ENCODE data around the gene CFAP73.
"Not testable (repeated sequence)": the region's sequence is repeated elsewhere in the genome, so short reads cannot be mapped to it uniquely, and the experiment has no call there.

CFAP73 gene

DNA sequence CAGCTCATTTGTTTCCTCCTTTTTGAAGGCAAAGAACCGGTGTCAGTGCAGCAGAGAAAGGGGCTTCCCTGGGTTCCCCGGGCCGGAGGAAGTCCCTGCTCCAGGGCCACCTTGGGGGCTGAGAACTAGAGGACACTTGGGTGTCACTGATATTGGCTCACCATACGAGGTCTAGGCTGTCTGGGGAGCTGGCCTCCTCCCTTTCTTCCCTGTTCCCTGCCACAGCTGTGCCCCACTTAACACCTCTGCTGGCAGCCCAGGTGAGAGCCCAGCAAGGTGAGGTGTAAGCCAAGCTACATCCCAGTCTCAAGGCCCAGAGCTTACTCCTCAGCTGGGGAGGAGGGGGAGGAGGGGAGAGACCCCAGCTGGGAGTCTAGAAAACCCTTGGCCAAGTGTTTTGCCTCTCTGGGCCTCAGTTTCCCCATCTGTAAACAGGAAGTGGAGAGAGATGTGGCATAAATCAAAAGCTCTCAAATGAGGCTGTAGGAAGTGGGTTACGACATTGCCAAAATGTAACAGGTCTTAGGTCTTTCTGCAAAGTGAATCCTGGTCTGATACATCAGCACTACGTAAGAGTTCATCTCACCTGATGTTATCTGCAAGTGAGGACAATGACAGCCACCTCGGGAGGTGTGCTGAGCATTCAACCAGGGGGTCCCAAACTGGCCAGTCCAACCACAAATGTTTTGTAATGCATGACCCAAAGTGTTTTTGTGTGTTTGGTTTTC is 39.5 kb upstream of the CFAP73 start:
- peaks cover 28% of the 10 kb centered on the region for H3K27me3 ChIP-seq (replicated peaks; ENCODE audit: control insufficient read depth, insufficient read depth, low read length)
- DNase-seq (ENCODE audit: low read depth), result no peak
- H3K4me1 ChIP-seq (ENCODE audit: control insufficient read depth, insufficient read depth, low read length), result no peaks in the 10 kb centered on the region
- H3K4me3 ChIP-seq (ENCODE audit: low read length), result no peak overlapping the region
- no peak overlapping the region for H3K9ac ChIP-seq (ENCODE audit: low read length)
- no peaks in the 10 kb centered on the region for H3K9me3 ChIP-seq (ENCODE audit: control insufficient read depth, low read length)
- no peaks in the 10 kb centered on the region for H3K36me3 ChIP-seq (ENCODE audit: control insufficient read depth, insufficient read depth, low read length, severe bottlenecking)

DNA sequence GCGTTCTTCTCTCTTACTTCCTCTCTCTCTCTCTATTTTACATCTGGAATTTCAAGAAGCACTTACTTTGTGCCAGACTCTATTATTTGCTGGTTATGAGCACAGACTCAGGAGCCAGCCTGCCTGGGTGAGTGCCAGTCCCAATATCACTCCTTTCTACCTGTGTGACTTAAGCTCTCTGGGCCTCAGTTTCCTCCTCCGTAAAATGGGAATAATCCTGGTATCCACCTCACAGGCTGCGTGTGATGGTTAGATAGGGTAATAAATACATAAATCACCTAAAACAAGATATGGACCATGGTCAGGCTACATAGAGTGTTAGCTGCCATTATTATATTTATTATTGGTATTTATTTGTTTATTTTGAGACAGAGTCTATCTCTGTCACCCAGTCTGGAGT is 38.3 kb upstream of the CFAP73 start:
- no peak overlapping the region for H3K9ac ChIP-seq (ENCODE audit: low read length)
- peaks cover 26% of the 10 kb centered on the region for H3K27me3 ChIP-seq (replicated peaks; ENCODE audit: control insufficient read depth, insufficient read depth, low read length)
- DNase-seq (ENCODE audit: low read depth), result no peak
- no peaks in the 10 kb centered on the region for H3K9me3 ChIP-seq (ENCODE audit: control insufficient read depth, low read length)
- H3K4me3 ChIP-seq (ENCODE audit: low read length), result no peak overlapping the region
- no peaks in the 10 kb centered on the region for H3K4me1 ChIP-seq (ENCODE audit: control insufficient read depth, insufficient read depth, low read length)
- H3K36me3 ChIP-seq (ENCODE audit: control insufficient read depth, insufficient read depth, low read length, severe bottlenecking), result no peaks in the 10 kb centered on the region

DNA sequence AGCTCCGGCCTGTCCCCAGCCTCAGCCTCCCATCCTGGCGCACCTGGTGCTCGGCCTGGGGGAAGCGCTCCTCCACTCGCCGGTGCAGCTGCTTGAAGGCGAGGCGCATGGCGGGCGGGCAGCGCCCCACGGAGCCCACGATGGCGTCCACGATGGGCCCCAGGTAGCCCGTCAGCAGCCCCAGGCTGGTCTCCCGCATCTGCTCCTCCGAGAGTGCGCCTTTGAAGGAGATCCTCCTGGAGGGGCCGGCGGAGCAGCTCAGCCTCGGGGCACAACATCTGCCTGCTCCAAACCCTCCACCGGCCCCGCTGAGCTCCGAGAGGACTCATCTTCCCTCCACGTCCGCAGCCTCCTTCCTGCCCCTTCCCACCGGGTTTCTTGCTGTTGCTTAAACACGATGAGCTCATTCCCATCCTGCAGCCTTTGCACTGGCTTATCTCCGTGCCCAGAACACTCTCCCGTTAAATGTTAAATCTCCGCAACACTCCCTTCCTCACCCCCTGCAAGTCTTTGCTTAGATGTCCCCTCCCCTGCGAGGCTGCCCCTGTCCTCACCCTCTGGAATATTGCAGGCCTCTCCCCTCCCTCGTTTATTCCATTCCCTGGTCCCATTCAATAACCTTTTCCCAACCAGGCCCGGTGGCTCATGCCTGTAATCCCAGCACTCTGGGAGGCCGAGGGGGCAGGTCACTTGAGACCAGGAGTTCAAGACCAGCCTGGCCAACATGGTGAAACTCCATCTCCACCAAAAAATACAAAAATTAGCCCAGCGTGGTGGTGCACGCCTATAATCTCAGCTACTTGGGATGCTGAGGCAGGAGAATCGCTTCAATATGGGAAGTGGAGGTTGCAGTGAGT is 37.3 kb upstream of the CFAP73 start:
- no peaks in the 10 kb centered on the region for H3K9me3 ChIP-seq (ENCODE audit: control insufficient read depth, low read length)
- no peaks in the 10 kb centered on the region for H3K4me1 ChIP-seq (ENCODE audit: control insufficient read depth, insufficient read depth, low read length)
- no peaks in the 10 kb centered on the region for H3K36me3 ChIP-seq (ENCODE audit: control insufficient read depth, insufficient read depth, low read length, severe bottlenecking)
- H3K27me3 ChIP-seq (replicated peaks; ENCODE audit: control insufficient read depth, insufficient read depth, low read length), result peaks cover 26% of the 10 kb centered on the region
- no peak overlapping the region for H3K9ac ChIP-seq (ENCODE audit: low read length)
- no peak for DNase-seq (ENCODE audit: low read depth)
- H3K4me3 ChIP-seq (ENCODE audit: low read length), result no peak overlapping the region

DNA sequence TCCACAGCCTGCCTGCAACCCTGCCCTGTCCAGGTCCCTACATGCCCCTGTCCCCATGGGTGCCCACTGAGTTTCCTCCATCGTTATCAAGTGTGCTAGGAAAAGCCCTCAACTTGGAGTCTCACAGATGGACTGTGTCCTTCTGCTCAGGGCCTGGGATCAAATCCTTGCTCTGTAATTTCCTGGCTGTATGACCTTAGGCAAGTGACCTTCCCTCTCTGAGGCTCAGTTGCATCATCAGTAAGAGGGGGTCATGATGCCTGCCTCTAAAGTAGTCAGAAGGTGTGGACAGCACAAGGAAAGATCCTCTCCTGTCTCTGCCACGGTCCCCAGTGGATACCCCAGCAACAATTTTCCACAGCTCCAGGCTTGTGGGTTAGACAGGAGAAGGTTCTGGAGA is 36.1 kb upstream of the CFAP73 start:
- Histone ChIP-seq H3K36me3 (ENCODE audit: control insufficient read depth, insufficient read depth, low read length, severe bottlenecking) (no peaks in the 10 kb centered on the region), H3K27me3 (replicated peaks; ENCODE audit: control insufficient read depth, insufficient read depth, low read length) (peaks cover 26% of the 10 kb centered on the region), H3K9ac (ENCODE audit: low read length) (no peak overlapping the region), H3K4me1 (ENCODE audit: control insufficient read depth, insufficient read depth, low read length) (no peaks in the 10 kb centered on the region), H3K9me3 (ENCODE audit: control insufficient read depth, low read length) (no peaks in the 10 kb centered on the region), H3K4me3 (ENCODE audit: low read length) (no peak overlapping the region)
- DNase-seq (ENCODE audit: low read depth), result no peak

DNA sequence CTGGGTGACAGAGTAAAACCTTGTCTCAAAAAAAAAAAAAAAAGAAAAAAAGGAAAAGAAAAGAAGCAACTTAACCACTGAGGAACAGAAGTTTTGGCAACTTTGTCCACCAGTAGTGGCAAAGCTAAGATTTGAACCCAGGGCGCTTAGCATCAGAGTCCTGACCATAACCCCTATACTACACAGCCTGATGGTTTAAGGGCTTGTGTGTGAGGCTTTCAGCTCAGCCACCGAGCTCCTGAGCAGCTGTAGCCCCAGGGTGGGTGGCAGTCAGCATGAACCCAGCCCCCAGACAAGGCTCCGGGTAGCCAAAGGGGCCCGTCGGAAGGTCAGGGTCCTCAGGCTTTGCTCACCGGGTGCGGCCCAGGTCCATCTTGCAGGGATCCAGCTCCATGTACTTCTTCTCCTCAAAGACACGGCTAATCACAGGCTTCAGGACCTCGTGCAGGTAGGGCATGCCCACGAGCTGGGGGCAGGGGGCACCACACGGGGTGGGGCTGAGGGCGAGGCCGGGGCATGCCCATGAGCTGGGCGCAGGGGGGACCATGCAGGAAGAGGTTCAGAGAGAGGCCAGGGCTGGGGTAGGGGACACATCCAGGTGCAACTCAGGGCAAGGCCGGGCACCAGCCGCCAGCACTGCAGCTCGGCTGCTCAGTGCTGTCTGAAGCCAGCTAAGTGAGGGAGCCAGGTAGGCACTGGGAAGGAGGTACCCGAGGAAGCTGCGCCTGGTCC is 34.9 kb upstream of the CFAP73 start:
- no peaks in the 10 kb centered on the region for H3K9me3 ChIP-seq (ENCODE audit: control insufficient read depth, low read length)
- H3K4me3 ChIP-seq (ENCODE audit: low read length), result no peak overlapping the region
- peaks cover 27% of the 10 kb centered on the region for H3K27me3 ChIP-seq (replicated peaks; ENCODE audit: control insufficient read depth, insufficient read depth, low read length)
- DNase-seq (ENCODE audit: low read depth), result no peak
- H3K9ac ChIP-seq (ENCODE audit: low read length), result no peak overlapping the region
- no peaks in the 10 kb centered on the region for H3K4me1 ChIP-seq (ENCODE audit: control insufficient read depth, insufficient read depth, low read length)
- no peaks in the 10 kb centered on the region for H3K36me3 ChIP-seq (ENCODE audit: control insufficient read depth, insufficient read depth, low read length, severe bottlenecking)

DNA sequence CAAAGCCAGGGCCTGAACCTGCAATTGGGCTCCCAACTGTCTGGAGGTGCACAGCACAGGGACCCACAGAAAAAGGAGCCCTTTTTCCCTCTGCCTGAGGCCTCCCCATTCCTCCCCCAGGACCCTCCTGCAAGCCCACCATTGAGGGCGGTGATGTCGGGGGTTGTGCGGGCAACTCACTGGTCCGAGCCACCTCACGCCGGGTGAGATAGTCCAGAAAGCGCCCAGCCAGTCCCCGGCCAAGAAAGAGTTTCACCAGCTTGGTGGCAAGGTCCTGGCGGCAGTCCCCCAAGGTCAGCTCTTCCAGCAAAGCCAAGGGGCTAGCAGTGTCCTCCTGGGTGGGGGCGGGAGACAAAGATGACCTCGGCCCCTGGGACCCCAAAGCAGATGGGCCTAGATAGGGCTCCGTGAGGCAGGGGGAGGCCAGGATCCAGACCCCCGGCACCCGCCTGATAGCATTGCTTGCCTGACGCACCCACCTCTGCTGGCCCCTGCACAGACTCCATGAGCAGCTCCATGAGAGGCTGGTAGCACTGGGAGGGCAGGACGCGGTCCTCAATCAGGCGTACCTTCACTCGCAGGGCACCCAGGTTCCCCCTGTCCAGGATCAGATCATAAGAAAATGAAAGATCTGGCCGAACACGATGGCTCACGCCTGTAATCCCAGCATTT is 33.9 kb upstream of the CFAP73 start:
- Histone ChIP-seq H3K4me3 (ENCODE audit: low read length) (no peak overlapping the region), H3K9me3 (ENCODE audit: control insufficient read depth, low read length) (no peaks in the 10 kb centered on the region), H3K36me3 (ENCODE audit: control insufficient read depth, insufficient read depth, low read length, severe bottlenecking) (no peaks in the 10 kb centered on the region), H3K27me3 (replicated peaks; ENCODE audit: control insufficient read depth, insufficient read depth, low read length) (peaks cover 30% of the 10 kb centered on the region), H3K4me1 (ENCODE audit: control insufficient read depth, insufficient read depth, low read length) (no peaks in the 10 kb centered on the region), H3K9ac (ENCODE audit: low read length) (no peak overlapping the region)
- no peak for DNase-seq (ENCODE audit: low read depth)

DNA sequence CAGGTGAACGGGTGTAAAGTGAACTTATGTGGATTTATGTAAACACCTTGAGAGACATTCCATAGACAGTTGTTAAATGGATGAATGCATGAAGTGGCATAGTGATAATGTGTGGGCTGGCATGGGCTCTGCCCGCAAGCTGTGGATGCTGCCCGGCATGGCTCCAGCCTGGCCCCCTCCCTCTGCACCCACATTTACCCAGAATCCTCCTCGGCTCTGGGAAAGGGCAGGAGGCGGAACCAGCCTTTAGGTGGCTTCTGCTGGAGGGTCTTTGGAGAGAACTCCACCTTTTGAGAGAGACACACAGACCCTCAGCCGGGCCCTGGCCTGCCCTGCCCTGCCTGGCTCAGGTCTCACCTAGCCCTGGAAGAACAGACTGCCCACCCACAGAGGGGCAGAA is 32.6 kb upstream of the CFAP73 start:
- DNase-seq (ENCODE audit: low read depth), result no peak
- no peak overlapping the region for H3K9ac ChIP-seq (ENCODE audit: low read length)
- no peaks in the 10 kb centered on the region for H3K4me1 ChIP-seq (ENCODE audit: control insufficient read depth, insufficient read depth, low read length)
- H3K36me3 ChIP-seq (ENCODE audit: control insufficient read depth, insufficient read depth, low read length, severe bottlenecking), result no peaks in the 10 kb centered on the region
- H3K27me3 ChIP-seq (replicated peaks; ENCODE audit: control insufficient read depth, insufficient read depth, low read length), result peaks cover 31% of the 10 kb centered on the region
- peaks cover under 1% of the 10 kb centered on the region for H3K9me3 ChIP-seq (ENCODE audit: control insufficient read depth, low read length)
- H3K4me3 ChIP-seq (ENCODE audit: low read length), result no peak overlapping the region

DNA sequence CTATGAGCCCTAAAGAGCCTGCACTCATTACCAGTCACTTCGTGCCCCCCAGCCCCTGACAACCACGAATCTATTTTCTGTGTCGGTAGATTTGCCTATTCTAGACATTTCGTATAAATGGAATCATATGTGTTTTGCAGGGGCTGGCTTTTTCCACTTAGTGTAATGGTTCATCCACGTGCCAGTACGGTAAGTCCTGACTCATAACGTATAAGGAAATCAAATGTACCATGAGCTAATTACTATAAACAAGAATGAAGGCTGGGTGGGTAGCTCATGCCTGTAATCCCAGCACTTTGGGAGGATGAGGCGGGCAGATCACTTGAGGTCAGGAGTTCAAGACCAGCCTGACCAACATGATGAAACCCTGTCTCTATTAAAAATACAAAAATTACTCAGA is 31.8 kb upstream of the CFAP73 start:
- not testable (repeated sequence) for H3K9me3 ChIP-seq (ENCODE audit: control insufficient read depth, low read length); H3K9ac ChIP-seq (ENCODE audit: low read length); H3K4me1 ChIP-seq (ENCODE audit: control insufficient read depth, insufficient read depth, low read length); H3K4me3 ChIP-seq (ENCODE audit: low read length); H3K36me3 ChIP-seq (ENCODE audit: control insufficient read depth, insufficient read depth, low read length, severe bottlenecking)
- peaks cover 31% of the 10 kb centered on the region for H3K27me3 ChIP-seq (replicated peaks; ENCODE audit: control insufficient read depth, insufficient read depth, low read length)
- peak; percentile 26 for DNase-seq (ENCODE audit: low read depth)

DNA sequence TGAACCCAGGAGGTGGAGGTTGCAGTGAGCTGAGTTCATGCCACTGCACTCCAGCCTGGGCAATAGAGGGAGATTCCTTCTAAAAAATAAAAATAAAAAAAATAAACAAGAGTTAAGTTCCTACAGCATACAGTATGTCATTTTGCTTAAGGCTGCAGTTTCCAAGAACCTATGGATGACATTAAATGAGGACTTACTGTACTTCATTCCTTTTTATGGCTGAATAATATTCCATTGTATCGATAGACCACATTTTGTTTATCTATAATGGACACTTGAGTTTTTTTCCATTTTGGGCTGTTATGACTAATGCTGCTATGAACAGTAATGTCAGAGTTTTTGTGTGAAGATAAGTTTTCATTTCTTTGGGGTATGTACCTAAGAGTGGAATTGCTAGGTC is 31.4 kb upstream of the CFAP73 start:
- no peak for DNase-seq (ENCODE audit: low read depth)
- H3K4me1 ChIP-seq (ENCODE audit: control insufficient read depth, insufficient read depth, low read length), result no peaks in the 10 kb centered on the region
- H3K9ac ChIP-seq (ENCODE audit: low read length), result no peak overlapping the region
- peaks cover 27% of the 10 kb centered on the region for H3K27me3 ChIP-seq (replicated peaks; ENCODE audit: control insufficient read depth, insufficient read depth, low read length)
- no peaks in the 10 kb centered on the region for H3K36me3 ChIP-seq (ENCODE audit: control insufficient read depth, insufficient read depth, low read length, severe bottlenecking)
- H3K9me3 ChIP-seq (ENCODE audit: control insufficient read depth, low read length), result peaks cover 12% of the 10 kb centered on the region
- no peak overlapping the region for H3K4me3 ChIP-seq (ENCODE audit: low read length)

DNA sequence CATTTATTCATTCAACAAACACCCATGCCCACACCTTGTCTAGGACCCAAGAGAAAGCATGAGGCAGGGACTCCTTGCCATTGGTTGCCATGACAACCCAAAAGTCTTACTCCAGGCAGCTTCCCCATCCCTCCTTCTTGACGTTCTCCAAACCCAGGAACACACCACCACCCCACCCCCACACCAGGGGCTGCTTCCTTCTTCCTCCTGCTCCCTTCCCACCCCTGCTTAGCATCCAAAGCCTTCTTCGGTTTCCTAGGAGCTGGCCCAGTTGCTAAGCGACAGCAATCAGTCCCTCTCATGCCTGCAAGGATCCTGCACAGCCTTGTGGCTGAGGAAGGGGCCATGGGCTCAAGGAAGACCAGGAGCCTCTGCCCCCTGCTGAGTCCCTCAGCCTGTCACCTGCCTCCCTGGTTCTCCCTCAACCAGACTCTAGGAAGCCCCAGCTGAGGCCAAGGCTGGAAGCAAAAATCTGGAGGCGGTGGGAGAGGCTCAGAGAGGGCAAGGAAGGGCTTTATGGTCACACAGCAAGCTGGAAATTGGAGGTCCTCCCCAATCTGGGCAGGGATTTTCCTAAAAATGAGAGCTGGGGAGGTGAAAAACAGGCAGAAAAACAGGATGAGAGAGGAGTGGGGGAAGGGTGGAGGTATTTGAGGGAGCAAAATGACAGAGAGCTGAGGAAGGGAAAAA is 29.4 kb upstream of the CFAP73 start:
- Histone ChIP-seq H3K9me3 (ENCODE audit: control insufficient read depth, low read length) (peaks cover 15% of the 10 kb centered on the region), H3K36me3 (ENCODE audit: control insufficient read depth, insufficient read depth, low read length, severe bottlenecking) (no peaks in the 10 kb centered on the region), H3K4me1 (ENCODE audit: control insufficient read depth, insufficient read depth, low read length) (no peaks in the 10 kb centered on the region), H3K9ac (ENCODE audit: low read length) (no peak overlapping the region), H3K27me3 (replicated peaks; ENCODE audit: control insufficient read depth, insufficient read depth, low read length) (peaks cover 23% of the 10 kb centered on the region), H3K4me3 (ENCODE audit: low read length) (no peak overlapping the region)
- no peak for DNase-seq (ENCODE audit: low read depth)

Data from adipocyte (in vitro differentiated cells).